M059J (cell line): ENCODE results near the gene RNF223. TPM values are rescaled to one million over a fixed set of nuclear protein-coding genes. Genes with fewer than 3 reads are reported as not detected.
"Not testable (repeated sequence)": the region's sequence is repeated elsewhere in the genome, so short reads cannot be mapped to it uniquely, and the experiment has no call there.

Experiments
- DNase-seq: peaks from one replicate; pipeline ENCODE4 v3.0.0-alpha.2; 2012; ENCODE audit warnings: low read depth
- total RNA-seq: library from RNA; depleted of rRNA; stranded (reverse); fragments of >200 nt; shearing (Covaris generic); gene quantifications from 2 replicates; pipeline ENCODE4 v1.2.3, GENCODE V29; 2014

The RNF223 gene
- total RNA-seq, 1 experiment from 2014 or later = not detected

GRCh38 chr1:1060281-1061000 lies 13.7 kb downstream of the RNF223 start:
- DNase-seq = no peak

GRCh38 chr1:1059494-1060280 lies 14.4 kb downstream of the RNF223 start:
- peak; percentile 81 for DNase-seq

GRCh38 chr1:1058921-1059493 lies 15.1 kb downstream of the RNF223 start:
- DNase-seq = peak; percentile 57

DNA sequence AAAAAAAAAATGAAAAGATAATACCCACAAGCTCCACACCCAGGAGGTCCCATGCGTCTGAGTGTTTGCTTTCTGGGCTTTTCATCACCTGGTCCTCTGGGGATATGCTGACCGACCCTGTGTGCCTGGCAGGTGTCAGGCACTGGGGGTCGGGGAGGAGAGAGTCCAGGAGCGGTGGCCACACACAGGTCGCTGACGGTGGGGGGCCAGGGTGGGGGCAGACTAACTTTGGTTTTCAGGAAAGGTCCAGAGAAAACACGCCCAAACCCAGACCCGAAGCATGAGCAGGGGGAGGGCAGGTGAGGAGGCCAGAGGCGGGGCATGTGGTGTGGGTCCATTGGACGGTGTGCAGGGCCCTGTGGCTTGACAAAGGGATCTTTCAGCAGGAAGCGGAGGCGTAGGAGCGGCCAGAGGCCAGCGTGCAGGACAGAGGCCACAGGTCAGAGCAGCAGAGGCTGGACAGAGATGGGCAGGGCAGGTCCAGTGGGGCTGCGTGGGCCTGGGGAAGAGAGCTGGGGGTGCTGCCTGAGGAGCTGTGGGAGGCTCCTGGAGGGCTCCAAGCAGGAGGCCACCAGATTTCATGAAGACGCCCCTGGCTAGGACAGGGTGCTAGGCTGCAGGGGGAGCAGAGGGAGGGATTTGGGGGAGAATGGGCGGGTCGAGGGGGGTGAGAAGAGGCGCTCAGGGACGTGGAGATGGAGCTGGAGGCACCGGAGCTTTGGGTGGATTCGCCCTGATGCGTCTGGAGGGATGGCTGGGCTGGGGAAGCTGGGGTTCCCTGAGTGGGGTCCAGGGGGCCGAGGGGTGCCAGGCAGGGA lies 15.8 kb downstream of the RNF223 start:
- peak; percentile 61 for DNase-seq

GRCh38 chr1:1057769-1058087 lies 16.4 kb downstream of the RNF223 start:
- not testable (repeated sequence) for DNase-seq

DNA sequence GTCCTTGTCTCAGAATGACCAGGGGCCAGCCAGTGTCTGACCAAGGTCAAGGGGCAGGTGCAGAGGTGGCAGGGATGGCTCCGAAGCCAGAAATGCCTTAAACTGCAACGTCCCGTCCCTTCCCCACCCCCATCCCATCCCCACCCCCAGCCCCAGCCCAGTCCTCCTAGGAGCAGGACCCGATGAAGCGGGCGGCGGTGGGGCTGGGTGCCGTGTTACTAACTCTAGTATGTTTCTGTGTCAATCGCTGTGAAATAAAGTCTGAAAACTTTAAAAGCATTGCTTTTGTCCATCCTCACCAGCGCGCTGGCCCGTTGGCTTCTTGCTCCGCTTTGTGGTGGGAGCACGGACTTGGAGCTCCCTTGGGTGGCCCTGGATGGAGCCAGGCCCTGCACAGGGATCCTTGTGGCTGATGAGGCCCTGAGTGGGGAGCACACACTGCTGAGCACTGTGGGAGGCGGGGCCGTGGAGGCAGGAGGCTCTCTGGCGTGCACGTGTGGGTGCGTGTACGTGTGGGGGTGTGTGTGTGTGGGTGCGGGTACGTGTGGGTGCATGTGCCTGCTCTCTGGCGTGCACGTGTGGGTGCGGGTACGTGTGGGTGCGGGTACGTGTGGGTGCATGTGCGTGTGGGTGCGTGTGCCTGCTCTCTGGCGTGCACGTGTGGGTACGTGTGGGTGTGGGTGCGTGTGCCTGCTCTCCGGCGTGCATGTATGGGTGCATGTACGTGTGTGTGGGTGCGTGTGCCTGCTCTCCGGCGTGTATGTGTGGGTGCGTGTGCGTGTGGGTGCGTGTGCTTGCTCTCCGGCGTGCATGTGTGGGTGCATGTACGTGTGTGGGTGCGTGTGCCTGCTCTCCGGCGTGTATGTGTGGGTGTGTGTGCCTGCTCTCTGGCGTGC lies 18.0 kb downstream of the RNF223 start:
- DNase-seq = peak; percentile 26

GRCh38 chr1:1054971-1055370 lies 19.1 kb downstream of the RNF223 start:
- no peak for DNase-seq

GRCh38 chr1:1054099-1054700 lies 19.9 kb downstream of the RNF223 start:
- DNase-seq = no peak

DNA sequence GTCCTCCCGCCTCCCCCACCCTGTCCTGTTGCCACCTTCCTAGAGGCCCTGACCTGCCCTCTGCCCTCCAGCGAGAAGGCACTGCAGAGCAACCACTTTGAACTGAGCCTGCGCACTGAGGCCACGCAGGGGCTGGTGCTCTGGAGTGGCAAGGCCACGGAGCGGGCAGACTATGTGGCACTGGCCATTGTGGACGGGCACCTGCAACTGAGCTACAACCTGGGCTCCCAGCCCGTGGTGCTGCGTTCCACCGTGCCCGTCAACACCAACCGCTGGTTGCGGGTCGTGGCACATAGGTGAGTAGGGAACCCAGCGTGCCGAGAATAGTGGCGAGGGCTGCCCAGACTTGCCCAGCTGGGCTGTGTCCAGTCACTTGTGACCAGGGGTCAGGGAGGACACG lies 20.4 kb downstream of the RNF223 start:
- no peak for DNase-seq

GRCh38 chr1:1053022-1053421 lies 21.1 kb downstream of the RNF223 start:
- no peak for DNase-seq

DNA sequence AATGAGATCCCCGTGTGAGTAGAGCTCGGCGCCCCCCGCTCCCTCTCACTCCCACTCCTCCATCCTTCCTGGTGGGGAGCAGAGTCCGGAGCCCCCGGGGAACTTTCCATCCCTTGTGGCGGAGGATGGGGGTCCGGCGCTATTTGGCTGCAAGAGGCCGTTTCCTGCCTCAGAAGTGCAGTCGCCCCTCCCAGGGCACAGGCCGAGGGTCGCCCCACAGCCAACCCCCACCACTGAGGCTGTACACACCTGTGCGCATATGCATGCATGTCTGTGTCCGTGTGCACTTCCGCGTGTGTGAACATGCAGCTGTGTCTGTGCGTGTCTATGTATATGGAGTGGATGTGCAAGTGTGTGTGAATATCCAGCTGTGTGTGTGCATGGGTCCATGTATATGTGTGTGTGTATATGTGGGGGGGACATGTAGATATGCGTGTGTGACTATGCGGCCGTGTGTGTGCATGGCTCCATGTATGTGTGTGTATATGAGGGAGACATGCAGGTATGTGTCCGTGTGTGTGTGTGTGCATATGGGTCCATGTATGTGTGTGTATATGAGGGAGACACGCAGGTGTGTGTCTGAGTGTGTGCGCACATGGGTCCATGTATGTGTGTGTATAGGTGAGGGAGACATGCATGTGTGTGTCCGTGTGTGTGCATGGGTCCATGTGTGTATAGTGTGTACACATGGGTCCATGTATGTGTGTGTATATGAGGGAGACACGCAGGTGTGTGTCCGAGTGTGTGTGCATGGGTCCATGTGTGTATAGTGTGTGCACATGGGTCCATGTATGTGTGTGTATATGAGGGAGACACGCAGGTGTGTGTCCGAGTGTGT lies 21.9 kb downstream of the RNF223 start:
- DNase-seq = no peak

- no peak for DNase-seq
Observed at GRCh38 chr1:1051127-1051810, 22.8 kb downstream of the RNF223 start.

GRCh38 chr1:1050577-1051052 lies 23.5 kb downstream of the RNF223 start:
- DNase-seq = no peak

DNA sequence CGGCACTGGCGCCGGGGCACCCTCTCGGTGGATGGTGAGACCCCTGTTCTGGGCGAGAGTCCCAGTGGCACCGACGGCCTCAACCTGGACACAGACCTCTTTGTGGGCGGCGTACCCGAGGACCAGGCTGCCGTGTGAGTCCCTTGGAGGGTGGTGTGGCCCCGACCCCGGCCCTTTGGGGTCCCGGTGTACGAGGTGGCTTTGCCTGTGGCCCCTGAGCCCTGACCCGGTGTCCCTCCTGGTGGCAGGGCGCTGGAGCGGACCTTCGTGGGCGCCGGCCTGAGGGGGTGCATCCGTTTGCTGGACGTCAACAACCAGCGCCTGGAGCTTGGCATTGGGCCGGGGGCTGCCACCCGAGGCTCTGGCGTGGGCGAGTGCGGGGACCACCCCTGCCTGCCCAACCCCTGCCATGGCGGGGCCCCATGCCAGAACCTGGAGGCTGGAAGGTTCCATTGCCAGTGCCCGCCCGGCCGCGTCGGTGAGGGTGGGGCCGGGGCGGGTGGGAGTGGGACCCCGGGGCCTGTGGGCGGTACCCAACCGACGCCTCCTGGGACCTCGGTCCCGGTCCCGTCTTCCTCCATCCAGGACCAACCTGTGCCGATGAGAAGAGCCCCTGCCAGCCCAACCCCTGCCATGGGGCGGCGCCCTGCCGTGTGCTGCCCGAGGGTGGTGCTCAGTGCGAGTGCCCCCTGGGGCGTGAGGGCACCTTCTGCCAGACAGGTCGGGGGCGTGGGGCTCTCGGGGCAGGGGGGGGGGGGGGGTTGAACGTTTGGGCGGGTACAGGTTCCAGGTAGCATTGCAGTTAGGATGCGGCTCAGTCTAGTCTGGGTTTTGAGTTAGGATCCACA lies 24.6 kb downstream of the RNF223 start:
- no peak for DNase-seq

DNA sequence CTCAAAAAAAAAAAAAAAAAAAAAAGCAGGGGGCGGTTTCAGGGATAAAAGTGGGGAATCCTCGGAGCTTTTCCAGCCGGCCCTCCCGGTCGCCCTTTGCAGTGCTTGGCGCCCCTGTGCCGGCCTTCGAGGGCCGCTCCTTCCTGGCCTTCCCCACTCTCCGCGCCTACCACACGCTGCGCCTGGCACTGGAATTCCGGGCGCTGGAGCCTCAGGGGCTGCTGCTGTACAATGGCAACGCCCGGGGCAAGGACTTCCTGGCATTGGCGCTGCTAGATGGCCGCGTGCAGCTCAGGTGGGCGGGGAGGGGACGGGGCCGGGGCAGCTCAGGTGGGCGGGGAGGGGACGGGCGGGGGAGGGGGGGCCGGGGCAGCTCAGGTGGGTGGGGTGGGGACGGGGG lies 25.3 kb downstream of the RNF223 start:
- DNase-seq = no peak

GRCh38 chr1:1047963-1048362 lies 26.1 kb downstream of the RNF223 start:
- DNase-seq = no peak

GRCh38 chr1:1047407-1047806 lies 26.7 kb downstream of the RNF223 start:
- no peak for DNase-seq

- DNase-seq = no peak
Observed at GRCh38 chr1:1046767-1047166, 27.3 kb downstream of the RNF223 start.
